Pancreas (tissue), 10 donors: ENCODE data around the gene CFAP299. TPM values are rescaled to one million over a fixed set of nuclear protein-coding genes. Genes with fewer than 3 reads are reported as not detected.
"Not testable (repeated sequence)": the region's sequence is repeated elsewhere in the genome, so short reads cannot be mapped to it uniquely, and the experiment has no call there.

ENCODE experiments used
- ATAC-seq, 4 donors: fragments of 200-7000 bp; cut with Tn5 transposase; one replicate each; pipeline versions ENCODE4 v1.8.0 to v1.9.1; 2020; ENCODE audit warnings: mild to moderate bottlenecking in 4 of 4, moderate library complexity in 4 of 4
- DNase-seq, 6 donors: peaks; one replicate each; pipeline ENCODE4 v3.0.0-alpha.2; 2020
- FAIRE-seq: peaks from 2 replicates; lab custom pipeline; 2012; peaks lifted over from hg19 to GRCh38; lab: Jason Lieb, UNC
- H3K27ac ChIP-seq, 4 donors: fragments of 200-600 bp; sonication (generic); 1 replicate in 3 of 4; 2 replicates in 1 of 4; pipeline versions ENCODE4 v1.5.0 to v1.8.0; 2020
- H3K27me3 ChIP-seq, 4 donors: fragments of 200-600 bp; one replicate each; pipeline ENCODE4 v1.8.0; 2021
- H3K36me3 ChIP-seq, 3 donors: fragments of 200-600 bp; sonication (generic) in 1 of 3; one replicate each; pipeline versions ENCODE4 v1.5.0 to v1.8.0; 2020 to 2021
- H3K4me1 ChIP-seq, 3 donors: fragments of 200-600 bp; one replicate each; pipeline ENCODE4 v1.8.0; 2021
- H3K4me3 ChIP-seq, 4 donors: fragments of 200-600 bp; sonication (generic) in 2 of 4; one replicate each; pipeline versions ENCODE4 v1.5.0 to v1.8.0; 2020 to 2021
- H3K9me3 ChIP-seq, 4 donors: fragments of 200-600 bp; one replicate each; pipeline ENCODE4 v1.8.0; 2021
- CTCF ChIP-seq, 4 donors: fragments of 200-600 bp; sonication (generic) in 3 of 4; IDR thresholded peaks; one replicate each; pipeline versions ENCODE4 v1.5.0 to v1.8.0; 2021; ENCODE audit warnings: antibody characterized with exemption in 4 of 4
- WGBS, 2 donors: extraction: QIAGEN DNeasy Blood & Tissue Kit; methylation state at CpG; one replicate each; pipeline ENCODE4 v1.1.7; 2013; 5-methylcytosine and 5-hydroxymethylcytosine counted together
- intact Hi-C, 3 donors: fragments of 100-400 bp; cut with DNase I; formaldehyde crosslinking; loops; one replicate each; pipeline versions ENCODE4 v1.11.1 to v1.14.2; 2022
- polyA plus RNA-seq, 2 donors: library from polyadenylated mRNA; stranded (reverse); fragments of 200-250 nt; gene quantifications; one replicate each; pipeline ENCODE4 v1.2.3, GENCODE V29; 2013
- total RNA-seq, 6 donors: library from RNA; stranded (reverse); fragmentation: NEBNext Ultra II Directional in 4 of 6; extraction: Animal tissue kit (Norgen Biotek cat#: 25700) in 4 of 6; gene quantifications; one replicate each; pipeline versions ENCODE4 v1.2.1 to v1.2.4, GENCODE V29; 2021 to 2023
- donor health status: healthy with polysubstance abuse.
- donor health status: DM: no; HTN: no; CAD: no; lungs with moderate emphysema.
- donor health status: DM: no; HTN: no; CAD: no.
- donor health status: control.
- donor health status: control.
- donor health status: Bipolar disorder and iron deficiency.
- donor health status: DM: yes; HTN: yes; CAD: no.
- donor health status: DM: no; HTN: no; CAD: no.
- donor health status: DM: no; HTN: no; CAD: no.
- donor health status: DM: yes; HTN: yes; CAD: no.

The CFAP299 gene
- total RNA-seq (not detected), polyA plus RNA-seq (under 1 TPM in 1 of 2 donors, not detected in 1; 0.14 TPM)

- peak within 1 kb of the TSS; percentile 13 to 68 (median 49) for H3K4me3 ChIP-seq
- ATAC-seq: peak; percentile 97 to 99 (median 98)
- WGBS, 2 donors: 0 to 1% methylated on average over 49 of the region's 49 CpGs
- H3K27me3 ChIP-seq: peaks cover 0 to 2% (median 0%) of the 10 kb centered on the region in 4 donors
- H3K36me3 ChIP-seq: no peaks in the 10 kb centered on the region
- H3K4me1 ChIP-seq: no peaks in the 10 kb centered on the region
- TF ChIP-seq CTCF (IDR thresholded peaks at IDR 0.05): peak in 2 of 4 donors; percentile 19 to 25
- no peak for FAIRE-seq
- H3K27ac ChIP-seq: no peak within 1 kb of the TSS
- intact Hi-C loops: no loop called here
- DNase-seq: peak; percentile 80 to 91 (median 86)
- no peaks in the 10 kb centered on the region for H3K9me3 ChIP-seq
Measured at GRCh38 chr4:80335554-80336358, at the start of gene CFAP299. Gene CFAP299, plus strand, starts transcription at chr4:80335730.

- H3K4me1 ChIP-seq: no peaks in the 10 kb centered on the region
- H3K27ac ChIP-seq: no peak overlapping the region
- no peak for TF ChIP-seq CTCF (IDR thresholded peaks at IDR 0.05)
- DNase-seq: no peak
- ATAC-seq: no peak
- no peak for FAIRE-seq
- H3K36me3 ChIP-seq: no peaks in the 10 kb centered on the region
- no peak overlapping the region for H3K4me3 ChIP-seq
- 54 to 55% methylated on average over 7 of the region's 7 CpGs for WGBS, 2 donors
- peaks cover 0 to 10% (median 0%) of the 10 kb centered on the region in 4 donors for H3K27me3 ChIP-seq
- intact Hi-C loops: no loop called here
- H3K9me3 ChIP-seq: no peaks in the 10 kb centered on the region
Measured at GRCh38 chr4:80286451-80286850, 49.1 kb upstream of the CFAP299 start.

GRCh38 chr4:80290665-80291064 is 44.9 kb upstream of the CFAP299 start:
- intact Hi-C loops, H3K9me3 ChIP-seq, H3K4me3 ChIP-seq, DNase-seq, ATAC-seq, H3K4me1 ChIP-seq, H3K27me3 ChIP-seq, H3K27ac ChIP-seq, H3K36me3 ChIP-seq, FAIRE-seq: not testable (repeated sequence)
- 87 to 100% methylated on average over 2 of the region's 2 CpGs for WGBS, 2 donors

- Histone ChIP-seq H3K36me3 (no peaks in the 10 kb centered on the region), H3K4me3 (no peak overlapping the region), H3K9me3 (no peaks in the 10 kb centered on the region), H3K27ac (no peak overlapping the region), H3K27me3 (no peaks in the 10 kb centered on the region), H3K4me1 (no peaks in the 10 kb centered on the region)
- WGBS, 2 donors: 45 to 48% methylated on average over 2 of the region's 2 CpGs
- no peak for TF ChIP-seq CTCF (IDR thresholded peaks at IDR 0.05)
- no peak for DNase-seq
- no peak for FAIRE-seq
- intact Hi-C loops: no loop called here
- ATAC-seq: no peak
Measured at GRCh38 chr4:80294206-80294605, 41.3 kb upstream of the CFAP299 start.

- Histone ChIP-seq H3K36me3 (no peaks in the 10 kb centered on the region), H3K4me1 (no peaks in the 10 kb centered on the region), H3K27me3 (no peaks in the 10 kb centered on the region), H3K27ac (no peak overlapping the region), H3K9me3 (no peaks in the 10 kb centered on the region), H3K4me3 (no peak overlapping the region)
- no peak for DNase-seq
- 67 to 69% methylated on average over 3 of the region's 3 CpGs for WGBS, 2 donors
- no peak for TF ChIP-seq CTCF (IDR thresholded peaks at IDR 0.05)
- no peak for ATAC-seq
- FAIRE-seq: no peak
- intact Hi-C loops: no loop called here
Measured at GRCh38 chr4:80295336-80295735, 40.2 kb upstream of the CFAP299 start.
